Cerebellar cortex (tissue), 1 donor: ENCODE measurements around the gene ITPRID1.
"Not testable (repeated sequence)": the region's sequence is repeated elsewhere in the genome, so short reads cannot be mapped to it uniquely, and the experiment has no call there.

Source experiments
- DNase-seq: peaks from one replicate; pipeline ENCODE4 v3.0.0-alpha.2; 2015; ENCODE audit warnings: low spot score

ITPRID1 gene

GRCh38 chr7:31513790-31514189, at the start of gene ITPRID1:
Gene ITPRID1, plus strand, starts transcription at chr7:31514090. Its CDS starts 38,935 bp downstream, at chr7:31553025.
- DNase-seq: no peak

- no peak for DNase-seq
Measured at GRCh38 chr7:31464601-31465000, 49.3 kb upstream of the ITPRID1 start.

GRCh38 chr7:31465285-31465684, 48.6 kb upstream of the ITPRID1 start:
- DNase-seq: no peak

GRCh38 chr7:31466036-31466435, 47.9 kb upstream of the ITPRID1 start:
- DNase-seq: no peak

- DNase-seq: not testable (repeated sequence)
Measured at GRCh38 chr7:31470883-31471282, 43.0 kb upstream of the ITPRID1 start.

GRCh38 chr7:31475368-31475767, 38.5 kb upstream of the ITPRID1 start:
- DNase-seq: no peak

GRCh38 chr7:31476073-31476745, 37.7 kb upstream of the ITPRID1 start:
- no peak for DNase-seq

GRCh38 chr7:31476941-31477677, 36.8 kb upstream of the ITPRID1 start:
- DNase-seq: no peak

GRCh38 chr7:31478018-31478417, 35.9 kb upstream of the ITPRID1 start:
- no peak for DNase-seq

- DNase-seq: no peak
Measured at GRCh38 chr7:31478721-31479120, 35.2 kb upstream of the ITPRID1 start.

- DNase-seq: no peak
Measured at GRCh38 chr7:31487071-31487470, 26.8 kb upstream of the ITPRID1 start.

GRCh38 chr7:31487476-31487875, 26.4 kb upstream of the ITPRID1 start:
- no peak for DNase-seq

- DNase-seq: peak; percentile 32
Measured at GRCh38 chr7:31488562-31489203, 25.2 kb upstream of the ITPRID1 start.

- DNase-seq: no peak
Measured at GRCh38 chr7:31490796-31491314, 23.0 kb upstream of the ITPRID1 start.

- no peak for DNase-seq
Measured at GRCh38 chr7:31492086-31492485, 21.8 kb upstream of the ITPRID1 start.

- DNase-seq: no peak
Measured at GRCh38 chr7:31493714-31494181, 20.1 kb upstream of the ITPRID1 start.

- no peak for DNase-seq
Measured at GRCh38 chr7:31494421-31494820, 19.5 kb upstream of the ITPRID1 start.

GRCh38 chr7:31495653-31496052, 18.2 kb upstream of the ITPRID1 start:
- DNase-seq: no peak

- DNase-seq: no peak
Measured at GRCh38 chr7:31497516-31497915, 16.4 kb upstream of the ITPRID1 start.

- DNase-seq: no peak
Measured at GRCh38 chr7:31500656-31501055, 13.2 kb upstream of the ITPRID1 start.

GRCh38 chr7:31508823-31509222, 5.1 kb upstream of the ITPRID1 start:
- DNase-seq: no peak

- no peak for DNase-seq
Measured at GRCh38 chr7:31512166-31512565, 1.7 kb upstream of the ITPRID1 start.
